HPDE6-E6E7 (cell line): ENCODE results near the gene LGALS8.
"Not testable (repeated sequence)": the region's sequence is repeated elsewhere in the genome, so short reads cannot be mapped to it uniquely, and the experiment has no call there.

Experiments
- DNase-seq: peaks from one replicate; pipeline ENCODE4 v3.0.0; 2011; ENCODE audit warnings: missing footprints; ENCODE audit errors: extremely low spot score

Gene LGALS8

GRCh38 chr1:236523704-236524141, at the start of gene LGALS8:
Gene LGALS8 (plus strand): TSS chr1:236523982. CDS start chr1:236526071, 2,089 bp downstream.
- DNase-seq, result peak; percentile 53

GRCh38 chr1:236476019-236476418, 47.8 kb upstream of the LGALS8 start:
- DNase-seq, result no peak

GRCh38 chr1:236480758-236481436, 42.9 kb upstream of the LGALS8 start:
- no peak for DNase-seq

GRCh38 chr1:236484310-236484971, 39.3 kb upstream of the LGALS8 start:
- no peak for DNase-seq

GRCh38 chr1:236486356-236487002, 37.3 kb upstream of the LGALS8 start:
- DNase-seq, result no peak

- DNase-seq, result not testable (repeated sequence)
Observed at GRCh38 chr1:236489161-236489560, 34.6 kb upstream of the LGALS8 start.

- peak; percentile 56 for DNase-seq
Observed at GRCh38 chr1:236489710-236490377, 33.9 kb upstream of the LGALS8 start.

- no peak for DNase-seq
Observed at GRCh38 chr1:236491469-236492136, 32.2 kb upstream of the LGALS8 start.

- no peak for DNase-seq
Observed at GRCh38 chr1:236492378-236492777, 31.4 kb upstream of the LGALS8 start.

GRCh38 chr1:236494082-236494481, 29.7 kb upstream of the LGALS8 start:
- no peak for DNase-seq

GRCh38 chr1:236494586-236495466, 29.0 kb upstream of the LGALS8 start:
- DNase-seq, result no peak

- no peak for DNase-seq
Observed at GRCh38 chr1:236495467-236496112, 28.2 kb upstream of the LGALS8 start.

- DNase-seq, result no peak
Observed at GRCh38 chr1:236497908-236498307, 25.9 kb upstream of the LGALS8 start.

GRCh38 chr1:236501093-236501492, 22.7 kb upstream of the LGALS8 start:
- DNase-seq, result no peak

GRCh38 chr1:236502579-236502971, 21.2 kb upstream of the LGALS8 start:
- no peak for DNase-seq

- DNase-seq, result peak; percentile 51
Observed at GRCh38 chr1:236502972-236503639, 20.7 kb upstream of the LGALS8 start.

GRCh38 chr1:236504338-236504737, 19.4 kb upstream of the LGALS8 start:
- not testable (repeated sequence) for DNase-seq

- DNase-seq, result no peak
Observed at GRCh38 chr1:236507022-236507700, 16.6 kb upstream of the LGALS8 start.

- no peak for DNase-seq
Observed at GRCh38 chr1:236508593-236509027, 15.2 kb upstream of the LGALS8 start.
